Midbrain (tissue), 1 donor: ENCODE data around the gene DMXL2.
A peak's percentile ranks its signal among the peaks of the same experiment; 100 is the strongest.
"Not testable (repeated sequence)": the region's sequence is repeated elsewhere in the genome, so short reads cannot be mapped to it uniquely, and the experiment has no call there.

Source experiments
- DNase-seq: peaks from one replicate; lab custom pipeline; 2025; lab: John Stamatoyannopoulos, UW

The DMXL2 gene, protein sequence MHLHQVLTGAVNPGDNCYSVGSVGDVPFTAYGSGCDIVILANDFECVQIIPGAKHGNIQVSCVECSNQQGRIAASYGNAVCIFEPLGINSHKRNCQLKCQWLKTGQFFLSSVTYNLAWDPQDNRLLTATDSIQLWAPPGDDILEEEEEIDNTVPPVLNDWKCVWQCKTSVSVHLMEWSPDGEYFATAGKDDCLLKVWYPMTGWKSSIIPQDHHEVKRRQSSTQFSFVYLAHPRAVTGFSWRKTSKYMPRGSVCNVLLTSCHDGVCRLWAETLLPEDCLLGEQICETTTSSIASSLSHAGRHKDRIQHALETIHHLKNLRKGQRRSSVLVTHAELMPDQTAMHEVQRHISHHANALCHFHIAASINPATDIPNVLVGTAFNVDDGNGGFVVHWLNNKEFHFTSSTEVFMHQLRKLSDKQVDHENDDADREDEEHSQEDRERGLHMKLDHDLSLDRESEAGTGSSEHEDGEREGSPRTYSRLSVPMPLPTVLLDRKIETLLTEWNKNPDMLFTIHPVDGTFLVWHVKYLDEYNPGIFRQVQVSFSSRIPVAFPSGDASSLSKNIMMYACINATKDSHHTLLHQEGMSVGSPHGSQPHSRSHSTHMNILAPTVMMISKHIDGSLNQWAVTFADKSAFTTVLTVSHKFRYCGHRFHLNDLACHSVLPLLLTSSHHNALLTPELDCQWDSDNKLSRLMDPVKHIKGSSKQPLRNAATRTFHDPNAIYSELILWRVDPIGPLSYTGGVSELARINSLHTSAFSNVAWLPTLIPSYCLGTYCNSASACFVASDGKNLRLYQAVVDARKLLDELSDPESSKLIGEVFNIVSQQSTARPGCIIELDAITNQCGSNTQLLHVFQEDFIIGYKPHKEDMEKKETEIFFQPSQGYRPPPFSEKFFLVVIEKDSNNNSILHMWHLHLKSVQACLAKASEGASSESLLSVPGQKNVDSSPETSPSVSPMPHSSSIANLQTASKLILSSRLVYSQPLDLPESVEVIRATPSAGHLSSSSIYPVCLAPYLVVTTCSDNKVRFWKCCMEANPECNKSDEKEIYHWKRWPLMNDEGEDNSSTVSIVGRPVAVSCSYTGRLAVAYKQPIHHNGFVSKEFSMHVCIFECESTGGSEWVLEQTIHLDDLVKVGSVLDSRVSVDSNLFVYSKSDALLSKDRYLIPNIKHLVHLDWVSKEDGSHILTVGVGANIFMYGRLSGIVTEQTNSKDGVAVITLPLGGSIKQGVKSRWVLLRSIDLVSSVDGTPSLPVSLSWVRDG (N-terminal part only)

GRCh38 chr15:51622604-51623370 lies at the start of gene DMXL2:
Gene DMXL2 (minus strand): TSS chr15:51622771. CDS start chr15:51622545, 226 bp downstream.
- DNase-seq, result peak; percentile 85

DNA sequence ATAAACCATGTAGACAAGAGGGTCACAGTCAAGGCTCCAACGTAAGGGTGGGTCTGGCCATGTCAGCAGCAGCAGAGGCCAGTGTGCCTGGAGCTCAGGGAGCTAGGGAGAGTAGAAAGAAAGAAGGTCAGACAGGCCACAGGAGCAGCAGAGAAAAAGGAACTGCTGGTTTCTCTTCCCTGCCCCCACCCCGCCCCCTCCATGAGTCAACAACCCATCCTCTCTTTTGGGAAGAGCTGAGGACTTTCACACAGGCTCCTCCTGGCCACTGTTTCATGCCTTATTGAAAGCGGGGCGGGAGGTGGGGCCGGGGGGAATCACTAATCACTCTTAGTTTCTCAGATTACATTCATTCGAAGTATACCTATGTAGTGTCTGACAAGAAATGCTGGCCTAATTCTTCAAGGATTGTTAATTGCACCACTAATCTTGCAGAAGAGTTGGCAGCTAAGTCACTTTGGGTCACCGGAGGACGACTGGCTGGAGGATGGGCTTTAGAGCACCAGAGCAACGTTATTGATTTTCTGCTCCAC lies 49.6 kb upstream of the DMXL2 start:
- DNase-seq, result peak; percentile 2

GRCh38 chr15:51669381-51669780 lies 46.8 kb upstream of the DMXL2 start:
- no peak for DNase-seq

DNA sequence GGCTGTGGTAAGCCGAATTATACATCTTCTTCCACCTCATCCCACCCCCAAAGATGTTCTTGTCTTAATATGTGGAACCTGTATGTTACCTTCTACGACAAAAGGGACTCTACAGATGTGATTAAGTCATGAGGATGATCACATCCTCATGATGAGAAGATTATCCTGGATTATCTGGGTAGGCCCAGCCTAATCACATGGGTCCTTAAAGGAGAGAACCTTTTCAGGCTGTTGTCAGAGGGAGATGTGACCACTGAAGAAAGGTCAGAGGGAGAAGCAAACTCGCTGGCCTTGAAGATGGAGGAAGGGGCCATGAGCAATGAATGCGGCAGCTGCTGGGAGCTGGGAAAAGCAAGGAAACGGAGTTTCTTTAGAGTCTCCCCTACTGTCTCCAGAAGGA lies 45.9 kb upstream of the DMXL2 start:
- DNase-seq, result no peak

- DNase-seq, result no peak
These were observed 44.9 kb upstream of the DMXL2 start for GRCh38 chr15:51667478-51667877.

GRCh38 chr15:51661072-51661471 lies 38.5 kb upstream of the DMXL2 start:
- DNase-seq, result no peak

DNA sequence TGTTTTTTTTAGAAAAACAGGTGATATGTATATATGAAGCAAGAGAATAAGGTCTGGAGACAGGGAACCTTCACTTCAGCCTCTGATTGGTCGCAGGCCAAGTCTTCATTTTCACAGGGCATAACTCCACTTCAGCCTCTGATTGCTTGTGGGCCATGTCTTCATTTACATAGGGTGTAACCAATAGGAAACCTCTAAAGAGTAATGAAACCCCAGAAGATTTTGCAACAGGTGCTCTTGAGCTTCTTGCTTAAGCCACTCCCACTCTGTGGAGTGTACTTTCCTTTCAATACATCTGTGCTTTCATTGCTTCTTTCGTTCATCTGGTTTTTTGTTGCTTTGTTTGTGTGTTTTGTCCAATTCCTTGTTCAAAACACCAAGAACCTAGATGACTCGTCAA lies 36.1 kb upstream of the DMXL2 start:
- no peak for DNase-seq

DNA sequence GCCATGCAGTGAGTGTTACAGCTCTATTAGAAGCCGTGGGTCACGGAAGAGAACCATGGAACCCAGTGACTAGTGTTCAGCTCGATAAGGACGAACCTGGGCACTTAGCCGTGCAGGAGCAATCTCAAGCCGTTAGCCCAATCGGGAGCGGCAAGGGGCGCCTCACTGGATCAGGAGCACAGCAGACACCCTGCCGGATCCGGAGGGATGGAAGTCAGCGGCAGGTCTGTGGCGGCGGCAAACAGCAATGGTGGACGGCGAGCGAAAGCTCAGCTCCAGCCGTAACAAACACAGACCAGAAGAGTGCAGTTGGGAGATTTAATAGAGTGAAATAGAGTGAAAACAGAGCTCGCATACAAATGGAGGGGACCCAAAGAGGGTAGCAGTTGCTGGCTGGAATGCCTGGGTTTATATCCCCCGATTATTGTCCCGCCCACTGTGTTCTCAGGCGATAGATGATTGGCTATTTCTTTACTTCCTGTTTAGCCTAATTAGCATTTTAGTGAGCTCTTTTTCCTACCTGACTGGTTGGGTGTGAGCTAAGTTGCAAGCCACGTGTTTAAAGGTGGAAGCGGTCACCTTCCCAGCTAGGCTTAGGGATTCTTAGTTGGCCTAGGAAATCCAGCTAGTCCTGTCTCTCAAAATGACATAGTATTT lies 33.0 kb upstream of the DMXL2 start:
- not testable (repeated sequence) for DNase-seq

DNA sequence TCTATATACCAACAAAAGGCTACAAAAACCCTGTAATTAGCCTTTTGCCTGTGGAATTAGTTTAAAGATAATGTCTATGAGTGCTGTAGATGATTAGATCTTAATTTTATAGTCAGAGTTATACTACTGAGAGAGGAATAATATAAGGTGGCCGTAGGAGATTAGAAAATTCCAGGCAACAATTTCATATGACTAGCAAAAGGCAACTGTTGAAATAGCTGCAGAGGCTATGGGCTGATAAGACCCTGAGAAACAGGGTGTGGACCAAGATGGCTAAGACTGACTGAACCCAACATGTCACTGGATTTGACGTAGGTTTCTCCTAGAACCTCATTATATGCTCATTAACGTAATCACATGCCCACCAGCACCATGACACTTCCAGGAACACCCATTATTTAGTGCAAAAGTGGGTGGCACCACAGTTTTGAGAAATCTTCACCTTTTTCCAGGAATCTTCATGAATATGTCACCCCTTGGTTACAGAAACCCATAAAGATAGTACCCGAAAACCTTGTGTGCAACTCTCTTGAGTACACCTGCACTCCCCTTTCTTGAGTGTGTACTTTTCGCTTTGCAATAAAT lies 29.6 kb upstream of the DMXL2 start:
- no peak for DNase-seq

DNA sequence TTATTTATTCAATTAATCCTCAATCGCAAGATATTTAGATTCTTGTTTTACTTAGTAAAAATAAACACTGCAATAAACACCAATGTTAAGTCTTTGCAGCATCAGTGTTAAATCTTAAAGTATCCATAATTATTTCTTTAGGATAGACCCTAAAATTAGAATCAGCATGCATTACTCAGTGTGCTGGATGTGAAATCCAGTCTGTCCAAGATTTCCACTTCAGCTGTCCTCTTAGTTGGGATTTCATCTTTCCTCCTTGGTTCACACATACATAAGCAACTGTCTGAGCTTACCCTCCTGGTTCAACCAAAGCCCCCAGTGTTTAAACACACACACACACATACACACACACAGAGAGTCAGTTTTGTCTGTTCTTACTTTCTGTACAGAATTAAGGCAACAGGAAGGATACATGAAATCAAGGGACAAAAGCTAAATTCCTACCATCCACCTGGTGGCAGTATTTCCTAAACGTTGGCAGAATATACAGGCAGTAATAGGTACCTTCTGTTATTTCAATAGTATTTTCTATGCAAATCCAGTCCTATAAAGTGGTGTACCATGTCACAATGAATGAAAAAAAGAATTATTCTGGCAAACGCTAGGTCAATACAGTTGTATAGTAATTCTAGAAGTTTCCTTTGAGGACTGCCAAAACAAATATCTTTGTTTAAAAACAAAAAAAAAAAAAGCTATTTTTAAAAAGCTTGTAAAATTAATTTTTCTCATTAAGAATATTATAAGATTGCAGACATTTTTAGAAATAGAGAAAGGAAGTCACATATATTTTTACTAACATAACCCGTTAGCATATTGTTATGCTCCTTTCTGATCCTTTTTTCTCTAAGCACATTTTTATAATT lies 27.3 kb upstream of the DMXL2 start:
- DNase-seq, result peak; percentile 86

GRCh38 chr15:51648643-51649042 lies 26.1 kb upstream of the DMXL2 start:
- not testable (repeated sequence) for DNase-seq

- DNase-seq, result not testable (repeated sequence)
These were observed 25.5 kb upstream of the DMXL2 start for GRCh38 chr15:51648101-51648500.

GRCh38 chr15:51647128-51647562 lies 24.6 kb upstream of the DMXL2 start:
- DNase-seq, result peak; percentile 46

GRCh38 chr15:51642696-51643095 lies 20.1 kb upstream of the DMXL2 start:
- no peak for DNase-seq

GRCh38 chr15:51641490-51642130 lies 19.0 kb upstream of the DMXL2 start:
- no peak for DNase-seq

- DNase-seq, result no peak
These were observed 12.1 kb upstream of the DMXL2 start for GRCh38 chr15:51634591-51635198.

GRCh38 chr15:51629612-51630011 lies 7.0 kb upstream of the DMXL2 start:
- peak; percentile 21 for DNase-seq

DNA sequence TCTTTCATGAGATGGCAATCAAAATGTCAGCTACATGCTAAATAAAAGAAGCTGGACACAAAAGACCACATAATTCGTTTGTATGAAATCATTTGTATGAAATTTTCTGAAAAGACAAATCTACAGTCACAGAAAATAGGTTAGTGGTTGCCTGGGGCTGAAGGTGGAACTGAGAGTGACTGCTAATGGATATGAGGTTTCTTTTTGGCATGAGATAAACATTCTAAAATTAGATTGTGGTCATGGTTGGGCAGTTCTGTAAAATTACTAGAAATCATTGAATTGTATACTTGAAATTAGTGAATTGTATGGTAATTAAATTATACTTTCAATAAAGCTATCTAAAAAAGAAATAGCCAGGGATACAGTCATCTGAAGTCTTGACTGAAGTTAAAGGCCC lies 2.7 kb upstream of the DMXL2 start:
- DNase-seq, result no peak
